Measurements from ENCODE around the gene PLEKHA5.
"Not testable (repeated sequence)": the region's sequence is repeated elsewhere in the genome, so short reads cannot be mapped to it uniquely, and the experiment has no call there.

PLEKHA5 gene

GRCh38 chr12:19284658-19285057 lies 155.1 kb downstream of the PLEKHA5 start:
- DNase-seq (ENCODE audit: low spot score): no peak

GRCh38 chr12:19285793-19286448 lies 156.4 kb downstream of the PLEKHA5 start:
- no peak for DNase-seq (ENCODE audit: low spot score)

GRCh38 chr12:19287302-19287701 lies 157.8 kb downstream of the PLEKHA5 start:
- no peak for DNase-seq (ENCODE audit: low spot score)

- DNase-seq (ENCODE audit: low spot score): no peak
Observed at GRCh38 chr12:19288161-19288560, 158.6 kb downstream of the PLEKHA5 start.

GRCh38 chr12:19288603-19289244 lies 159.2 kb downstream of the PLEKHA5 start:
- DNase-seq (ENCODE audit: low spot score): no peak

GRCh38 chr12:19298836-19299605 lies 169.5 kb downstream of the PLEKHA5 start:
- no peak for DNase-seq (ENCODE audit: low spot score)

- no peak for DNase-seq (ENCODE audit: low spot score)
Observed at GRCh38 chr12:19299765-19300164, 170.2 kb downstream of the PLEKHA5 start.

GRCh38 chr12:19301223-19301622 lies 171.7 kb downstream of the PLEKHA5 start:
- no peak for DNase-seq (ENCODE audit: low spot score)

GRCh38 chr12:19301688-19302087 lies 172.2 kb downstream of the PLEKHA5 start:
- DNase-seq (ENCODE audit: low spot score): no peak

- DNase-seq (ENCODE audit: low spot score): no peak
Observed at GRCh38 chr12:19302100-19302640, 172.6 kb downstream of the PLEKHA5 start.

- no peak for DNase-seq (ENCODE audit: low spot score)
Observed at GRCh38 chr12:19303496-19303895, 174.0 kb downstream of the PLEKHA5 start.

- DNase-seq (ENCODE audit: low spot score): no peak
Observed at GRCh38 chr12:19304149-19304750, 174.7 kb downstream of the PLEKHA5 start.

GRCh38 chr12:19305621-19306020 lies 176.1 kb downstream of the PLEKHA5 start:
- not testable (repeated sequence) for DNase-seq (ENCODE audit: low spot score)

- DNase-seq (ENCODE audit: low spot score): no peak
Observed at GRCh38 chr12:19306366-19306765, 176.8 kb downstream of the PLEKHA5 start.

- no peak for DNase-seq (ENCODE audit: low spot score)
Observed at GRCh38 chr12:19307451-19307850, 177.9 kb downstream of the PLEKHA5 start.

- DNase-seq (ENCODE audit: low spot score): no peak
Observed at GRCh38 chr12:19311165-19311564, 181.6 kb downstream of the PLEKHA5 start.

- DNase-seq (ENCODE audit: low spot score): no peak
Observed at GRCh38 chr12:19312637-19313036, 183.1 kb downstream of the PLEKHA5 start.

GRCh38 chr12:19316425-19316824 lies 186.9 kb downstream of the PLEKHA5 start:
- DNase-seq (ENCODE audit: low spot score): no peak

- no peak for DNase-seq (ENCODE audit: low spot score)
Observed at GRCh38 chr12:19322376-19322775, 192.8 kb downstream of the PLEKHA5 start.

- DNase-seq (ENCODE audit: low spot score): no peak
Observed at GRCh38 chr12:19323805-19324204, 194.3 kb downstream of the PLEKHA5 start.

GRCh38 chr12:19326102-19326501 lies 196.6 kb downstream of the PLEKHA5 start:
- DNase-seq (ENCODE audit: low spot score): no peak

GRCh38 chr12:19332196-19332595 lies 202.7 kb downstream of the PLEKHA5 start:
- no peak for DNase-seq (ENCODE audit: low spot score)

Measured in left forelimb (tissue), 1 donor.